RKO (cell line): Measurements from ENCODE around the gene ELMOD3.
A peak's percentile ranks its signal among the peaks of the same experiment; 100 is the strongest.
"Not testable (repeated sequence)": the region's sequence is repeated elsewhere in the genome, so short reads cannot be mapped to it uniquely, and the experiment has no call there.

Experiments used
- DNase-seq: peaks from one replicate; pipeline ENCODE4 v3.0.0-alpha.2; 2016; ENCODE audit warnings: low spot score

The ELMOD3 gene

DNA sequence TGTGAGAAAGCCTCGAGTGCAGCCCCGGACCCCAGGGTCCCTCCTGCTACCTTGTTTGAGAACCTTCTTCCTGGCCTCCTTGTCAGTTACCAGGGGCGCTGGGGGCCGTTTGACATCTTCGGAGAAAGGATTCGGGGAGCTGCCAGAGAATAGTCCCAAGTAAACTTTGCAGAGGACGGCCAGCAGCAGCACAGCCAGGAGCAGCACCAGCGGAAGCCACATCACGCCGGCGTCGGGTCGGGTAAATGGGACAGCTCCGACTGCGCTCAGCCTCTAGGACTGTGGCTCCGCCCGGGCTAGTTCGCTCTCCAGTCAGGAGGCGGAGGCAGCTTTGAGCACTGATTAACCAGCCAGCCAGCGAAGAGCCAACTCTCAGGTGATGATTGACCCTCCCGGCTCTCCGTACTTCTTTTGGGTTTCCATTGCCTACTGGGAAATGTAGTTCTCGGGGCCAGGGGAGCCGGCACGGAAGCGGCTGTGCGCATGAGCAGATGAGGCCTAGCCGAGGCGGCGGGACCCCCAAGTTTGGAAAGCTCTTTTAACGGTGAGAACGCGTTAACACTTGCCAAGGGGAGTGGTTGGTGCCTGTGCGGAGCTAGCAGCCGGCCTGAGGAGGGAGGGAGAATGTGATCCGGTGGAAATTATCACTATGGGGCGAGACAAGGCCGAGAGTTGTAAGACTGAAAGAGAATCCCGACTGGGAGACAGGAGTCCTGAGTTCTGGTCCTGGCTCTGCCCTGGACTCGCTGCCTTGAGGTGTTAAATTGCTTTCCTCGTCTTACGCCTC lies at the start of gene ELMOD3, which contains the start of gene RETSAT:
Gene ELMOD3, plus strand, starts transcription at position 484 of the 787 bp plus-strand sequence. CDS start 2,430 bp downstream, outside the sequence.
Gene RETSAT, minus strand, starts transcription at position 243 of the 787 bp plus-strand sequence. Its CDS starts 21 bp downstream, at position 222.
- DNase-seq = peak; percentile 99

DNA sequence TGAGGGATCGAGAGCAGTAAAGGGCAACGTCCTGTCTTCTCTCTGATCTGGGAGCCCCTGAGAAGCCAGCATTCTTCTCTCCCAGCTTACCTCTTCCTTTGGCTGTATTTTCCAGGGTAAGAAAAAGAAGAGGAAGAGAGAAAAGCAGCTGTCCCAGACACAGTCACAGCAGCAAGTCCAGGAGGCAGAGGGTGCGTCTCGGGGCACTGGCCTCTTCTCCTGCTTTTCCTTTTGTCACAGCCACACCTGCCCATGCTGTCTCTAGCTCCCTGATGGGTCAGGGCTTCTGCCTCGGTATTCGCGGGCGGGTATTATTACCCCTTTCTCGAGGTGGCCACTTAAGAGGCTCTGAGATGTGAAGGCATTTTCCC lies 47.1 kb upstream of the ELMOD3 start:
- no peak for DNase-seq

DNA sequence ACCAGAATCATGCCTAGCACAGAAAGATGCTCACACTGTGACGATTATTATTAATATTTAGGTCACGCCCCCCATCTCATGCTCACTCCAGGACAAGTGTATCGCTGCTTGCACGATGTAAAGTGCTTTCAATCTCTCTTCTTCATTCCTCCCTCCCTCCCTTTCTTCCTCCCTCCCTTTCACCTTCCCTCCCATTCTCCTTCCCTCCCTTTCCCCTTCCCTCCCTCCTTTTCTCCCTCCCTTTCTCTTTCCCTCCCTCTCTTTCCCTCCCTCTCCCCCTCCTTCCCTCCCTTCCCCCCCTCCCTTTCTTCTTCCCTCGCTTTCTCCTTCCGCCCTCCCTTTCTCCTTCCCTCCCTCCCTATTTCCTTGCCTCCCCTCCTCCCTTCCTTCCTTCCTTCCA lies 46.4 kb upstream of the ELMOD3 start:
- no peak for DNase-seq

DNA sequence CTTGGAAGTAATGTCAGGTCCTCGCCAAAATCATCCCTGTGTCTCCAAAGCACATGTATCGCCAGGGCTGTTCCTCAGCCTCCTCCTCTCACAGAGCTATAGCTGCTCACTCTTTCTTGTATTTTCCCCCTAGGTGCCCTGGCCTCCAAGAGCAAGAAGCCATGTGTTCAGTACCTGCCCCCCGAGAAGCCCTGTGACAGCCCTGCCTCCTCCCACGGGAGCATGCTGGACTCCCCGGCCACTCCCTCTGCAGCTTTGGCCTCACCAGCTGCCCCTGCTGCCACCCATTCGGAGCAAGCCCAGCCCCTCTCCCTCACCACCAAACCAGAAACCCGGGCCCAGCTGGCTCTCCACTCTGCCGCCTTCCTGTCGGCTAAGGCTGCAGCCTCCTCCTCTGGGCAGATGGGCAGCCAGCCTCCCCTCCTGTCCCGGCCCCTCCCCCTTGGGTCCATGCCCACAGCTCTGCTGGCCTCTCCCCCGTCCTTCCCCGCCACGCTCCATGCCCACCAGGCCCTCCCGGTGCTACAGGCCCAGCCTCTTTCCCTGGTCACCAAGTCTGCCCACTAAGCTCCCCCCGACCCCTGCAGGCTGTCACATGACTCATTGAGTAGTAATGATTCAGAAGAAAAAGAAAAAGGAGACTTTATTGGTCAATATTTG lies 45.5 kb upstream of the ELMOD3 start:
- DNase-seq = no peak

DNA sequence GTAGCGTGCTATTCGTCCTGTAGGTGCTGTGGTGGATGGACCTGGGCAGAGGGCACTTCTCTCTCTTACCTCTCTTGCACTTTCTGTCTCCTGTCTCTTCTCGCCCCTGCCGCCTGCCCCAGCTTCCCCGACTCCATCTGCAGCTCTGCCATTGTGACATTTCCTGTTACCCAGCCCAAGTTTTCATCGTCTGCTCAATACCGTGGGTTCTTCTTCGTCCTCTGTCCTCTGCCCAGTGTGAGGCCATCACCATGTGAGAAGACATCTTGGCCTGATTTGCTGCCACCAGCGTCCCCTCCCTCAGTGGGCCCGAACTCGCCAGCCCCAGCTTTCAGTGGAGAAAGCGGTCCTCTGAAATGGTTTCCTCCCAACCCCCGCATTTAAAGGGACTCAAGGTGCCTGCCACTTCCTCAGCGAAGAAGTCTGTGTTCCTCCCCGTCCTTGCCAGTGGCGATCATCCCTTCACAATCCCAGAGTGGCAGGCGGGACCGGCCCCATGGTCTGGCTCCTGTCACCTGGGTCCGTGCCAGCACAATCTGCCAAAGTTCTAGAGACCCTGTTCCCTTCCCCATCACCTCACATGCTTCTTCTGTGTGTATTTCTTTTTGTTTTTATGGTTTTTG lies 44.8 kb upstream of the ELMOD3 start:
- DNase-seq = no peak

DNA sequence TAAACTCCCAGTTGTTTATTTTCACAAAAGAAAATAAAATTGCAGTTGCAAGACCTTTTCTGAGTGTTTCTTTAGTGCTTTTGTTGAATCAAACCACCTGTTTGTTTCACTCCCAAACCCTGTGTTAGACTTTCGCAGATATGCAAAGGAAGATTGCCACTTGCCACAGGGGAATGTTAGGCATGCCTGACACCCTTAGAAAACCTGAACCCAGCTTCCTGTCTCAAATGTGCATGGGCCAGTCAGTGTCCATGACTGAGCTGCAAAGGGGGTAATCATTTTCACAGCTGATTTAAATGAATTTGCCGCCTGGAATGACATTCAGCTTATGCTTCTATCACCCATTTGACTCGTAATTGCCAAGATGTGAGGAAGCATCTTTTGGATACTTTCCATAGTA lies 44.2 kb upstream of the ELMOD3 start:
- DNase-seq = no peak

DNA sequence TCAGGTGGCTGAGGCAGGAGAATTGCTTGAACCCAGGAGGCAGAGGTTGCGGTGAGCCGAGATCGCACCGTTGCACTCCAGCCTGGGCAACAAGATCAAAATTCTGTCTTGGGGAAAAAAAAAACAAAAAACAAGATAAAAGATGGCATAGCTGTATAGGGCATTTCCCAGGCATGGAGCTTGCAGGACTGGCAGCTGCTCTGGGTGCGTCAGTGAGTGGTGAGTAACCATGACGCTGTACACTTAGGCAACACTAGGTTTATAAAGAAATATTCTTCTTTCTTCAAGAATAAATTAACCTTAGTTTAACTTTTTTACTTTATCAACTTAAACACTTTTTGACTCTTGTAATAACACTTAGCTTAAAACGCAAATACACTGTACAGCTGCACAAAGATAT lies 42.2 kb upstream of the ELMOD3 start:
- peak; percentile 79 for DNase-seq

DNA sequence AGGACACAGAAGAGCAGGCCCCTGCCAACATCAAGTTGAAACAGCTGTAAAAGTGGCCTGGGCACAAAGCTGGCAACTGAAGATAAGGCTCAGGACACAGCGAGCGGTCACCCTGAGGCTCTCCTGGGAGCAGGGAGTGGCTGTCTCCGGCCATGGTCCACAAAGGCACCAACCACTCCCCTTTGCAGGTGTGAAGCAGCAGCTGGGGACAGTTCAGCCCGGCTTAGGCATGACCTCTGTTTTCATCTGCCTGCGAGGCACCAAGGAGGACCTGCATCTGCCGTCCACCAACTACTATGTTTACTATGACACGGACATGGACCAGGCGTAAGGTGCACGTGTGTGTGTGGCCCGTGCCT lies 39.7 kb upstream of the ELMOD3 start:
- DNase-seq = no peak

DNA sequence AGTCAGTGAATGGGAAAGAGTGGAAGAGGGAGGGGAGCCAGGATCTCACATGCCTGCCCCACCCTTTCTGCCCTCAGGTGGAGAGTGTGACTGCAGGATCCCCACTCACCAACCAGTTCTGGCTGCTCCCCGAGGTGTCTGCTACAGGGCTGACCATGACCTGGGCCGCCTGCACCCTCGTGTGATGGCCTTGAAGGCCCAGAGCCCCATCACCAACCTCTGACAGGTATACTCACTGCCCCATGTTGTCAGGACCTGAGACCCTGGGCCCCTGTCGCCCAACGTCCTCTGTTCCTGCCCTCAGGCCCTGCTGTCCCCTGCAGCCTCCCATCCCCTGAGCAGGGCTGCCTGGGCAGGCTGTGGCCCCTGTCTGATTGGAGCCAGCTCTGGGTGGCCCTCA lies 38.6 kb upstream of the ELMOD3 start:
- DNase-seq = not testable (repeated sequence)

DNA sequence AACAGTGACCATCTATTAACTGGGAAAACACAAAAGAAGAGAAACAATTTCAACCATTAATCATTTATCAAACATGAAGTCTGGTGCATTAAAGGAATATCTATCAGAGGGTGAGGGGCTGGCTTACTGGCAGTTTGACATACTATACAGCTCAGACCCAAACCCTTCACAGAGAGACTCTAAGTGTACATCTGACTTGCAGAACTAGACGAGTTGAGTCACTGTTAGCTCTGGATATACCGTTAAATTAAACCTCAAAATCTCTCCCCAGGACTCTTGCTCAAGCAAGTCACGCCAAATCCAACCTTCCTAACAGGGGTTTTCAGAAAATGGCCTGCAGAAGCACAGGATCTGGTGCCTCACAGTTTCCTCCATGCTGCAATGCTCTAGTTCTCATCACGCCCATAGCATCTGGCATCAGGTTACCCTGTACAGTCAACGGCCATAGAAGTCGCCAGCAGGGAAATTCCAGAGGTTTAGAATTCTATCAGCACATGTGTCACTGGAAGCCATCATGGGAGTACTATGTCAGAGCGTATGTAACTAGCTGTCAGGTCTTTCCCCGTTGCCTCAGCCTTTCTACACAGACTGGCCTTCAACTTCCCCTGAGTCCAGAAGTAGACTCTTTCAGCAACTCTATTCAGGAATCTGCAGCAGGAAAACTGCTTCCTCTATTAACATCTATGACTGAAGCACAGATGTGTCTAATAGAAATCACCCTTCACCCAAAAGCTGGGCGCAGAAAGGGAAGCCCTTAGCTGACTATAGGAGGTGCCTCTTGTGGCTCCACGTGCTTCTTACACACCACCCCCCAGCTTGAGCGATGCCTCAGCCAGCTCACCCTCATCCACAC lies 36.1 kb upstream of the ELMOD3 start:
- DNase-seq = peak; percentile 41

DNA sequence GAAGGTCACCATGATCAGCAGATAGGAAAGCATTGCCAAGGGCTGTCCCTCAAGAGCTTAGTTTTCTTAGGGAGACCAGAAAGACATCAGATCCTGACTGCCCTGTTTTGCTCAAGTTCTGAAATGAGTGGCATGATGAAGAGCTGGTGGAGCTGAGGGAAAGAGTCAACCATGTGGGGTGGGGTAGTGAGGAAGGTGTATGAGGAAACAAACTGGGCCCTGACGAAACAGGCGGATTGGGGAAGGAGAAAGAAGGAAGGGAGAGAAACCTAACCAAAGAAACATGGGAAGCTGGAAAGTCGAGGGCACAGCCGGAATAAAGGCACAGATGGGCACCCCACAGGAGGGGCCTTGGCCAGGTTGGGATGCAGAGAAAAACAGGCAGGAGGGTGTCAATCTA lies 34.8 kb upstream of the ELMOD3 start:
- DNase-seq = no peak

DNA sequence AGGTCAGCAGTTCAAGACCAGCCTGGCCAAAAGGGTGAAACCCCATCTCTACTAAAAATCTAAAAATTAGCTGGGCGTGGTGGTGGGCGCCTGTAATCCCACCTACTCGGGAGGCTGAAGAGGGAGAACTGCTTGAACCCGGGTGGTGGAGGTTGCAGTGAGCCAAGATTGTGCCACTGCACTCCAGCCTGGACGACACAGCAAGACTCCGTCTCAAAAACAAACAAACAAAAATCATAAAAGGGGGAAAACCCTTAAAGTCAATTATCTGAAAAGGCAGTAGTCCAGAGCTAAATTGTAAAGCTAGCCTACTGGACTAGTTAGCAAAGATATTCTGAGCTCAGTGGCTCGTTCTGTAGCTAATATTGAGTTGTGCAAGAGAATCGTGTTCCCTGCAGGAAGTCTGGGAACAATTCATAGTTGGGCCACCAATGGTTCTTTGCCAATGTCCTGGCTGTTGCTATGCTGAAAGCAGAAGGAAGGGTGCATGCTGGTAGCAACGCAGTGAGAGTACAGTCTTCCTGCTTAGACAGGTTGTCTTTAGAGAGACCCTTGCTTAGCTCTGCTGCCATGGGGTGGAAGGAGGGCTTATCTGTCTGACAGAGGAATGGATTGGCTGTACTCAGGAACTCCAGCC lies 31.1 kb upstream of the ELMOD3 start:
- DNase-seq = no peak

DNA sequence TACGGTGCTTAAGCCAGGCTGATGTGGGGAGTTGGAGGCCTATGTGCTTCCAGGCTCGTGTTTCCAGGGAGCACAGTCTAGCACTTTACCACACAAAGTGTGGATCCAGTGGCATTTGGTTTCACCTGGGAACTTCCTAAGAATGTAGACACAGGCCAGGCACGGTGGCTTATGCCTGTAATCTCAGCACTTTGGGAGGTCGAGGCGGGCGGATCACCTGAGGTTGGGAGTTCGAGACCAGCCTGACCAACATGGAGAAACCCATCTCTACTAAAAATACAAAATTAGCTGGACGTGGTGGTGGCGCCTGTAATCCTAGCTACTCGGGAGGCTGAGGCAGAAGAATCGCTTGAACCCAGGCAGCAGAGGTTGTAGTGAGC lies 30.6 kb upstream of the ELMOD3 start:
- DNase-seq = not testable (repeated sequence)

DNA sequence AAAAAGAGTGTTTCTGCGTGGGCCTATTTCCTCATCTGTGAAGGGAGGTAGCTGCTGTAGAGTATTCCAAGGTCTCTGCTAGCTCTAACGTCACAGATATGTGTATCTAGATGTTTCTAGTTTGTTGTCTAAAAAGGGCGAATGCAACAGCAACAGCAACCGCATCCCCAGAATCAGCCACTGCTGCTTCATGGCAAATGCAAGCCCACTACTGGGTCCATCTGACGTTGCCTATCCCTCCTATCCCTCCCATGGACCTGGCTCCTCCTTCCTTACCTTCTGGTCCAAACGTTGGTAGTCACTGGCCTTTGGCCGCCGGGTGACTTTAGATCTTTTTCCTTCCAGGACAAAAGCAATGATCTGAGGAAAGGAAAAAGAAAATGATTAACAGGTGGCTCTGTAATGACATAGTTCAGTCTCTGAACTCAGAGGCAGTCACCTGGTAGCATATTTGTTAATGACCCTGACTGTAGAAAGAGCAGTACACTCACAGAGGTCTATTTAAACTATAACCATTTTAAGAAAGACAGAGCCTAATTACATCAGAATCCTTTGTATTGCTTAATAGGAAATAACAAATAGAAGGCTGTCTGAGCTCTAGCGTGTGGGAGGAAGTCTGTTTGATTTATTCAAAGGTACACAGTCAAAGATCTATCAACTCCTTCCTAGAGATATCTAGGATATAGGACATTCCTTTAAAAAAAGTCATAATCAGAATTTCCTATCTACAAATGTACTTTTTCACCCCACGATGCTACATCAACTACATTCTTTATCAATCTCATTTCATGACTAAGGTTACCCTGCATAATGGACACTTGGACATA lies 29.7 kb upstream of the ELMOD3 start:
- DNase-seq = peak; percentile 11

DNA sequence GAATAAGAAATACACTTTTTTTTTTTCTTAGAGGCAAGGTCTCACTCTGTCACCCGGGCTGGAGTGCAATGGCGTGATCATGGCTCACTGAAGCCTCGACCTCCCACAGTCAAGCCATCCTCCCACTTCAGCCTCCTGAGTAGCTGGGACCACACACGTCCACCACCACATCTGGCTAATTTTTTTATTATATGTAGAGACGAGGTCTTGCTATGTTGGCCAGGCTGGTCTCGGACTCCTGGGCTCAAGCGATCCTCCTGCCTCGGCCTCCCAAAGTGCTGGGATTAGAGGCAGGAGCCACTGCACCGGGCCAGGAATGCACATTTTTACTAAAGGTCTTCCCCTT lies 29.1 kb upstream of the ELMOD3 start:
- DNase-seq = no peak

DNA sequence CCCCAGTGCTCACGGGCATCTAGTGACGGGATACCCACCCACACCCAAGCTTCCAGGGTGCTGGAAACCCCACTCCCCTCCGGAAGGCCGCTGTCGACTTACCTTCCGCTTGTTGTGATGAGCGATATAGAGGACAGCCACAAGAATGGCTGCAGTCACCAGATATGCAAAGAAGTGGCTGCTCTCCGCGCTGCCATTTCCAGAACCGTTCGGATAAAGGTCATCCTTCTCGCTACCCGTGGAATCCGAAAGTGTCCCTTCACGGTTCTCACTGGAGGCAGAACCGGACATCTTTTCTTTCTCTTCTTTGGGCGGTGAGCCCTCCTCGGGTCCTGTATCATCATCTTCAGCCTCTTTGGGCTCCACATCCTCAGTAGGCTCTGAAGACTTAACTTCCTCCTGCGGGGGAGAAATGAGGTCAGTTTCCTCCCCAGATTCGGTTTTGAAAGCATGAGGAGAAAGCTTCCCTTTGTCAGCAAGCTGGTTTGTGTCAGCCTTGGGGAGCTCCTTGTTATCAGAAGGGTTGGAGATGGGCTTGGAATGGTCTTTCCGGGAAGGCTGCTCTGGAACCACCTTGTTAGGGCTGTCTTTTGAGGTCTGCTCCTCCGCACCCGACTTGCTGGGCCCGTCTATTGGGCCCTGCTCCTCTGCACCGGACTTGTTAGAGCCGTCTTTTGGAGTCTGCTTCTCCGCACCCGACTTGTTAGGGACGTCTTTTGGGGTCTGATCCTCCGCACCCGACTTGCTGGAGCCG lies 28.0 kb upstream of the ELMOD3 start:
- DNase-seq = peak; percentile 56

DNA sequence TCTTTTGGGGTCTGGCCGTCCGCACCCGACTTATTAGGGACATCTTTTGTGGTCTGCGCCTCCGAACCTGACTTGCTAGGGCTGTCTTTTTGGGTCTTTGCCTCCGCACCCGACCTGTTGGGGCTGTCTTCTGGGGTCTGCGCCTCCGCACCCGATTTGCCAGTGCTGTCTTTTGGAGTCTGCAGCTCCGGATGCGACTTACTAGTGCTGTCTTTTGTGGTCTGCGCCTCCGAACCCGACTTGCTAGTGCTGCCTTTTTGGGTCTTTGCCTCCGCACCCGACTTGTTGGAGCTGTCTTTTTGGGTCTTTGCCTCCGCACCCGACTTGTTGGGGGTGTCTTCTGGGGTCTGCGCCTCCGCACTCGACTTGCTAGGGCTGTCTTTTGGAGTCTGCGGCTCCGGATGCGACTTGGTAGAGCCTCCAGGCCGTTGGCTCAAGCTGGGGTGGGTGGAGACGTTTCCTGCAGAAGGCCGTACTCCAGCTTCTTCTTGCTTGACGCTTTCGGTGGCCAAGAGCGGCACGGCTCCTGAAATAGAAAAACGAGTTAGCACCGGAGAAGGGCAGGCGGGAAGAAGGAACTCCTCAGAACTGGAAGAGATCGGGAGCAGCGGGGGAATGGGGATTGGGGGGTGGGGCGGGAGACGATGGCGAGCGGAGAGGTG lies 27.3 kb upstream of the ELMOD3 start:
- DNase-seq = peak; percentile 63

DNA sequence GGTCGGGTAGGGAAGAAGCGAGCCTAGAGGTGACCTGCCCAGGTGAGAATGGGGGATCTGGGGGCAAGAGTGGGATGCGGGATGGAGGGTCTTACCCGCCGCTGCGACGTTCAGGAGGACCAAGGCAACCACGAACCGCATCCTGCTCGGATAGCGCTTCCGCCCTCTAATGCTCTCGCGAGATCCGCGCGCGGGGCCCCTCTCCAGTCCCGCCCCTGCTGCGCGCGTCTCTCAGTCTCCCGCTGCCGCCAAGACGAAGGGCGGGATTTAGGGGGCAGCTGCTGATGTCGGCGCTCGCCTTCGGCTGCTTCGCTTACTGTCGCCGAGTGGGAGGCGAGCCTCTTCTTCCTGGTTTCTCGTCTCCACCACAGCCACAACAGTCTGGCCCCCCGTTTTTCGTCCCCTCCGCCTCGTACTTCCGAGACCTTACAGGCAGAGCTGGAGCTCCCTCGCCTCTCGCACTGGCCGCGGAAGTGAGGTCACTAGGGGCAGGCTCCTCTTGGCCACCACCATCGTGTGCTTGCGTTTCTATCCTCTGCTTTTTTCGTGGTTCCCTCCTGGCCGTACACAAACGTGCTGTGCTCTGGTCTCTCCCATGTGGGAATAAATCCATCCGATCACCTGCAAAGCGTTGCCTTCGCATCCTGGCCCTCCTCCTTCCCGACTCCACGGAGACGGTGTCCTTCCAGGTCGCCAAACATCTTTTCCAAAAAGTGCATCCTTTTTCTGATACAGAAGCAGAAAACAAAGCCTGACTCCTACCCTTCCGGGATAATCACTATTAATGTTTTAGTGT lies 26.5 kb upstream of the ELMOD3 start, which contains the start of gene TGOLN2:
Gene TGOLN2, minus strand, starts transcription at position 168 of the 796 bp plus-strand sequence. Its CDS starts 27 bp downstream, at position 141.
- DNase-seq = peak; percentile 92

DNA sequence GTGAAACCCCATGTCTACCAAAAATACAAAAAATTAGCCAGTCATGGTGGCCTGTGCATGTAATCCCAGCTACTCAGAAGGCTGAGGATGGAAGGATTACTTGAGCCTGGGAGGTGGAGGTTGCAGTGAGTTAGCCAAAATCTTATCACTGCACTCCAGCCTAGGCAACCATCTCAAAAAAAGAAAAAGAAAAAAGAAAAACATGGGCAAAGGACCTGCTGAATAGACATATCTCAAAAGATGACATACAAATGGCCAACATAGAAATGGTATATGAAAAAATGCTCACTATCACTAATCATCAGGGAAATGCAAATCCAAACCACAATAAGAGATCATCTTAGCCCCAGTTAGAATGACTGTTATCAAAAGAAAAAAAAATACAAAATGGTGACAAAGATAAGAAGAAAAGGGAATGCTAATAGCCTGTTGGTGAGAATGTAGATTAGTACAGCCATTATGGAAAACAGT lies 25.4 kb upstream of the ELMOD3 start:
- DNase-seq = no peak
